A673 (cell line): ENCODE results near the gene YIPF7. TPM values are rescaled to one million over a fixed set of nuclear protein-coding genes. Genes with fewer than 3 reads are reported as not detected.
A peak's percentile ranks its signal among the peaks of the same experiment; 100 is the strongest.

Experiments used
- BruUV-seq: library from RNA; stranded (reverse); fragments of 400-500 nt; replicated peaks from 2 replicates; lab custom pipeline; 2021; lab: Mats Ljungman, UMichigan
- CTCF ChIA-PET: fragments of 300-600 bp; sonication (Branson Sonifier 250); formaldehyde crosslinking; loops from one replicate; lab custom pipeline; 2022; ENCODE audit warnings: antibody characterized with exemption; lab: Charles Lee
- POLR2A ChIA-PET: fragments of 300-600 bp; sonication (Branson Sonifier 250); formaldehyde crosslinking; loops from one replicate; lab custom pipeline; 2022; ENCODE audit warnings: antibody characterized with exemption; ENCODE audit not compliant: low non-redundant PET; lab: Charles Lee
- DNase-seq: peaks from one replicate; pipeline ENCODE4 v3.0.0-alpha.2; 2015; ENCODE audit warnings: low spot score
- H3K27ac ChIP-seq: fragments of 200-600 bp; sonication (generic); 2 replicates; pipeline ENCODE4 v1.5.1; 2016; ENCODE audit warnings: mixed run types, low read depth, mild to moderate bottlenecking, mixed read lengths, antibody characterized with exemption, low read length; ENCODE audit not compliant: poor library complexity, severe bottlenecking
- H3K27me3 ChIP-seq: fragments of 200-600 bp; sonication (generic); replicated peaks from 2 replicates; pipeline ENCODE4 v1.6.1; 2017; ENCODE audit warnings: mixed run types, low read depth, mild to moderate bottlenecking, mixed read lengths, antibody characterized with exemption, low read length; ENCODE audit not compliant: insufficient read depth, poor library complexity
- H3K36me3 ChIP-seq: fragments of 200-600 bp; sonication (generic); 2 replicates; pipeline ENCODE4 v1.6.1; 2016; ENCODE audit warnings: mixed run types, mild to moderate bottlenecking, mixed read lengths, antibody characterized with exemption, low read length; ENCODE audit not compliant: insufficient read depth, poor library complexity, severe bottlenecking
- H3K4me1 ChIP-seq: fragments of 200-600 bp; sonication (generic); 2 replicates; pipeline ENCODE4 v1.6.1; 2017; ENCODE audit warnings: mixed run types, mild to moderate bottlenecking, mixed read lengths, antibody characterized with exemption, low read length; ENCODE audit not compliant: insufficient read depth, poor library complexity, severe bottlenecking
- H3K4me3 ChIP-seq: fragments of 200-600 bp; sonication (generic); 2 replicates; pipeline ENCODE4 v1.5.1; 2016; ENCODE audit warnings: low read depth, mixed run types, mild to moderate bottlenecking, mixed read lengths, low read length; ENCODE audit not compliant: poor library complexity, severe bottlenecking
- H3K9me3 ChIP-seq: fragments of 200-600 bp; sonication (generic); 2 replicates; pipeline ENCODE4 v1.6.1; 2016; ENCODE audit warnings: mixed run types, low read depth, mild to moderate bottlenecking, mixed read lengths, antibody characterized with exemption, low read length; ENCODE audit not compliant: poor library complexity, severe bottlenecking
- CTCF ChIP-seq: fragments of 300-800, 200-600 bp; sonication (generic); conservative IDR thresholded peaks from 2 replicates; pipeline ENCODE4 v1.5.1; 2017; ENCODE audit warnings: low read depth, mild to moderate bottlenecking, antibody characterized with exemption, low read length, moderate library complexity, mixed read lengths
- EZH2 ChIP-seq: fragments of 200-600 bp; sonication (generic); IDR thresholded peaks from 2 replicates; pipeline ENCODE4 v1.6.1; 2017; ENCODE audit warnings: borderline replicate concordance, low read depth, mild to moderate bottlenecking, mixed read lengths, antibody characterized with exemption, low read length; ENCODE audit not compliant: poor library complexity, severe bottlenecking
- intact Hi-C: fragments of 100-400 bp; cut with micrococcal nuclease; formaldehyde crosslinking; loops from one replicate; pipeline ENCODE4 v1.10.0; 2022; ENCODE audit not compliant: unreplicated experiment
- total RNA-seq: library from RNA; stranded (reverse); gene quantifications from 2 replicates; pipeline ENCODE4 v1.2.3, GENCODE V29; 2021

The YIPF7 gene
- total RNA-seq, 1 experiment from 2014 or later = not detected

- ChIA-PET POLR2A (no interaction called here), CTCF (no interaction called here)
- Histone ChIP-seq H3K4me3 (no peak overlapping the region), H3K27ac (no peak overlapping the region), H3K4me1 (peaks cover 8% of the 10 kb centered on the region), H3K9me3 (no peaks in the 10 kb centered on the region), H3K36me3 (peaks cover 70% of the 10 kb centered on the region), H3K27me3 (no peaks in the 10 kb centered on the region)
- no peak for TF ChIP-seq EZH2
- TF ChIP-seq CTCF = no peak
- BruUV-seq = no TSS peak
- intact Hi-C loops = no loop called here
- DNase-seq = no peak
Measured at GRCh38 chr4:44684648-44685047, 33.2 kb upstream of the YIPF7 start.

- Histone ChIP-seq H3K4me3 (peak overlapping the region; percentile 70), H3K27me3 (no peaks in the 10 kb centered on the region), H3K9me3 (no peaks in the 10 kb centered on the region), H3K36me3 (peaks cover 26% of the 10 kb centered on the region), H3K4me1 (peaks cover 15% of the 10 kb centered on the region), H3K27ac (peak overlapping the region; percentile 88)
- TF ChIP-seq EZH2 (no peak), CTCF (no peak)
- CTCF ChIA-PET = no interaction called here
- POLR2A ChIA-PET = no interaction called here
- intact Hi-C loops = no loop called here
- DNase-seq = no peak
- no TSS peak for BruUV-seq
Measured at GRCh38 chr4:44679060-44679459, 27.6 kb upstream of the YIPF7 start.

- no TSS peak for BruUV-seq
Measured at GRCh38 chr4:44678094-44679041, 26.9 kb upstream of the YIPF7 start, which contains the start of gene GUF1. Gene GUF1, plus strand, starts transcription at chr4:44678420. Its CDS starts 203 bp downstream, at chr4:44678623.

More at GRCh38 chr4:44678094-44679041, 26.9 kb upstream of the YIPF7 start, which contains the start of gene GUF1:
- intact Hi-C loops = no loop called here
- POLR2A ChIA-PET = no interaction called here
- H3K36me3 ChIP-seq = peaks cover 19% of the 10 kb centered on the region
- CTCF ChIA-PET = no interaction called here
- H3K9me3 ChIP-seq = no peaks in the 10 kb centered on the region
- TF ChIP-seq CTCF (no peak), EZH2 (no peak)
- H3K27me3 ChIP-seq = no peaks in the 10 kb centered on the region
- peaks cover 15% of the 10 kb centered on the region for H3K4me1 ChIP-seq
- DNase-seq = peak; percentile 95
- peak within 1 kb of the TSS; percentile 70 for H3K4me3 ChIP-seq
- peak within 1 kb of the TSS; percentile 88 for H3K27ac ChIP-seq
